Neural progenitor cell (in vitro differentiated cells): Measurements from ENCODE around the gene FARSA. TPM values are rescaled to one million over a fixed set of nuclear protein-coding genes. Genes with fewer than 3 reads are reported as not detected.
A peak's percentile ranks its signal among the peaks of the same experiment; 100 is the strongest.

Experiments used
- DNase-seq: peaks from one replicate; pipeline ENCODE4 v3.0.0-alpha.2; 2016; ENCODE audit warnings: low spot score
- H2AFZ ChIP-seq: fragments of 200-600 bp; sonication (generic); replicated peaks from 2 replicates; pipeline ENCODE4 v1.6.1; 2016; ENCODE audit warnings: antibody characterized with exemption
- H3F3A ChIP-seq: fragments of 200-600 bp; sonication (generic); 2 replicates; pipeline ENCODE4 v1.6.1; 2016; ENCODE audit warnings: antibody characterized with exemption, low read depth
- H3K27ac ChIP-seq: fragments of 200-600 bp; sonication (generic); 2 replicates; pipeline ENCODE4 v1.5.1; 2016; ENCODE audit warnings: mild to moderate bottlenecking
- H3K27me3 ChIP-seq: fragments of 200-600 bp; sonication (generic); 2 replicates; pipeline ENCODE4 v1.6.1; 2016; ENCODE audit warnings: mild to moderate bottlenecking, moderate library complexity
- H3K36me3 ChIP-seq: fragments of 200-600 bp; sonication (generic); 2 replicates; pipeline ENCODE4 v1.5.1; 2016
- H3K4me1 ChIP-seq: fragments of 200-600 bp; sonication (generic); 2 replicates; pipeline ENCODE4 v1.6.1; 2016; ENCODE audit warnings: mixed run types
- H3K4me2 ChIP-seq: fragments of 200-600 bp; sonication (generic); 2 replicates; pipeline ENCODE4 v1.6.1; 2016
- H3K4me3 ChIP-seq: fragments of 200-600 bp; sonication (generic); 2 replicates; pipeline ENCODE4 v1.5.1; 2016
- H3K79me2 ChIP-seq: fragments of 200-600 bp; sonication (generic); 2 replicates; pipeline ENCODE4 v1.6.1; 2016; ENCODE audit warnings: low read depth
- H3K9ac ChIP-seq: fragments of 200-600 bp; sonication (generic); 2 replicates; pipeline ENCODE4 v1.6.1; 2016
- H3K9me3 ChIP-seq: fragments of 200-600 bp; sonication (generic); 2 replicates; pipeline ENCODE4 v1.5.1; 2016; ENCODE audit warnings: low read depth
- H4K20me1 ChIP-seq: fragments of 200-600 bp; sonication (generic); 2 replicates; pipeline ENCODE4 v1.6.1; 2016; ENCODE audit warnings: low read depth
- H3K27ac Mint-ChIP-seq: 3 replicates; pipeline ENCODE4 v1.8.0; 2021; ENCODE audit warnings: mixed read lengths
- H3K27me3 Mint-ChIP-seq: 2 replicates; pipeline ENCODE4 v1.8.0; 2022; ENCODE audit warnings: low read depth, mild to moderate bottlenecking, inconsistent platforms, moderate library complexity, mixed read lengths; ENCODE audit not compliant: insufficient read depth
- H3K36me3 Mint-ChIP-seq: 3 replicates; pipeline ENCODE4 v1.8.0; 2021; ENCODE audit warnings: mixed read lengths
- H3K4me1 Mint-ChIP-seq: 3 replicates; pipeline ENCODE4 v1.8.0; 2021; ENCODE audit warnings: mixed read lengths
- H3K4me3 Mint-ChIP-seq: 3 replicates; pipeline ENCODE4 v1.8.0; 2021; ENCODE audit warnings: mild to moderate bottlenecking, moderate library complexity, mixed read lengths
- H3K9me3 Mint-ChIP-seq: 3 replicates; pipeline ENCODE4 v1.8.0; 2020; ENCODE audit warnings: mixed read lengths
- EZH2 ChIP-seq: fragments of 200-600 bp; sonication (generic); IDR thresholded peaks from 2 replicates; pipeline ENCODE4 v1.6.1; 2017; ENCODE audit warnings: antibody characterized with exemption, mild to moderate bottlenecking, moderate library complexity
- EZH2phosphoT487 ChIP-seq: fragments of 200-600 bp; sonication (generic); IDR thresholded peaks from 2 replicates; pipeline ENCODE4 v1.6.1; 2017; ENCODE audit warnings: antibody characterized with exemption
- total RNA-seq: library from RNA; depleted of rRNA; stranded (reverse); fragments of >200 nt; gene quantifications from 2 replicates; pipeline ENCODE4 v1.2.3, GENCODE V29; 2015; ENCODE audit warnings: low replicate concordance
- TF ChIP-seq, protein P1 (sequence below): fragments of 200-600 bp; sonication (generic); IDR thresholded peaks from 2 replicates; pipeline ENCODE4 v1.5.1; 2017; ENCODE audit warnings: antibody characterized with exemption, mild to moderate bottlenecking

Gene FARSA
- total RNA-seq, 1 donor from 2014 or later, result 21.4 TPM

DNA sequence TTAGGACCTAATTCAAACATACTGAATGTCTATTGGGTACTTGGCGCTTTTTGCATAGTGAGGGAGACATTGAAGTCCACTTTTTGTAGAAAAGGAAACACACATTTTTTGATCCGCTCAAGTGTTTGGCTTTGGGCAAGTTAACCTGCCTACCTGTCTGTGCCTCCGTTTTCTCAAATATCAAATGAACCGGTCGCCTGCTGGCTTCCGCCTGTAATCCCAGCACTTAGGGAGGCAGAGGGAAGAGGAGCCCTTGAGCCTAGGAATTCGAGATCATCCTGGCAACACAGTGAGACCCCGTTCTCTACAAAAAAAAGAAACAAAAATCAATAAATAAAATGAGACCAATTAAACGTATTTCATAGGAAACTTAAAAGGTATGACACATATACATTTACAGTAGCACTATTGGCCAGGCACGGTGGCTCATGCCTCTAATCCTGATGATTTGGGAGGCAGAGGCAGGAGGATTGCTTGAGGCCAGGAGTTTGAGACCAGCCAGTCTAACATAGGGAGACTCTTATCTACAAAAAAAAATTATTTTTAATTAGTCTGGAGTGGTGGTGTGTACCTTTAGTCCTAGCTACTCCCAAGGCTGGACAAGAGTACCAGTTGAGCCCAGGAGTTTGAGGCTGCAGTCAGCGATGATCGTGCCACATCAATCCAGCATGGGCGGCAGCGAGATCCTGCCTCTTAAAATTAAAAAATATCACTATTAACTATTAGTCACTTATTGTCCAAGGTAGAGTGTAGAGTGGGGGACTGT, 13.4 kb upstream of the FARSA start:
- TF ChIP-seq, protein P1, sequence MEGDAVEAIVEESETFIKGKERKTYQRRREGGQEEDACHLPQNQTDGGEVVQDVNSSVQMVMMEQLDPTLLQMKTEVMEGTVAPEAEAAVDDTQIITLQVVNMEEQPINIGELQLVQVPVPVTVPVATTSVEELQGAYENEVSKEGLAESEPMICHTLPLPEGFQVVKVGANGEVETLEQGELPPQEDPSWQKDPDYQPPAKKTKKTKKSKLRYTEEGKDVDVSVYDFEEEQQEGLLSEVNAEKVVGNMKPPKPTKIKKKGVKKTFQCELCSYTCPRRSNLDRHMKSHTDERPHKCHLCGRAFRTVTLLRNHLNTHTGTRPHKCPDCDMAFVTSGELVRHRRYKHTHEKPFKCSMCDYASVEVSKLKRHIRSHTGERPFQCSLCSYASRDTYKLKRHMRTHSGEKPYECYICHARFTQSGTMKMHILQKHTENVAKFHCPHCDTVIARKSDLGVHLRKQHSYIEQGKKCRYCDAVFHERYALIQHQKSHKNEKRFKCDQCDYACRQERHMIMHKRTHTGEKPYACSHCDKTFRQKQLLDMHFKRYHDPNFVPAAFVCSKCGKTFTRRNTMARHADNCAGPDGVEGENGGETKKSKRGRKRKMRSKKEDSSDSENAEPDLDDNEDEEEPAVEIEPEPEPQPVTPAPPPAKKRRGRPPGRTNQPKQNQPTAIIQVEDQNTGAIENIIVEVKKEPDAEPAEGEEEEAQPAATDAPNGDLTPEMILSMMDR, result no peak
- TF ChIP-seq EZH2, result no peak
- TF ChIP-seq EZH2phosphoT487, result no peak
- Mint-ChIP-seq H3K27ac (peak overlapping the region; percentile 50), H3K4me1 (peaks cover 18% of the 10 kb centered on the region), H3K9me3 (no peaks in the 10 kb centered on the region), H3K27me3 (peaks cover 23% of the 10 kb centered on the region), H3K4me3 (peak overlapping the region; percentile 94), H3K36me3 (peaks cover 38% of the 10 kb centered on the region)
- peaks cover 4% of the 10 kb centered on the region for H3K4me1 ChIP-seq
- peak overlapping the region; percentile 99 for H3K27ac ChIP-seq
- H3K36me3 ChIP-seq, result no peaks in the 10 kb centered on the region
- H3K4me2 ChIP-seq, result peak overlapping the region; percentile 92
- no peaks in the 10 kb centered on the region for H3K27me3 ChIP-seq
- no peak overlapping the region for H2AFZ ChIP-seq
- no peak for DNase-seq
- H3K9me3 ChIP-seq, result no peaks in the 10 kb centered on the region
- peaks cover 58% of the 10 kb centered on the region for H3F3A ChIP-seq
- H3K4me3 ChIP-seq, result peak overlapping the region; percentile 85
- H3K79me2 ChIP-seq, result peaks cover 23% of the 10 kb centered on the region
- H4K20me1 ChIP-seq, result peaks cover 15% of the 10 kb centered on the region
- H3K9ac ChIP-seq, result peak overlapping the region; percentile 91

DNA sequence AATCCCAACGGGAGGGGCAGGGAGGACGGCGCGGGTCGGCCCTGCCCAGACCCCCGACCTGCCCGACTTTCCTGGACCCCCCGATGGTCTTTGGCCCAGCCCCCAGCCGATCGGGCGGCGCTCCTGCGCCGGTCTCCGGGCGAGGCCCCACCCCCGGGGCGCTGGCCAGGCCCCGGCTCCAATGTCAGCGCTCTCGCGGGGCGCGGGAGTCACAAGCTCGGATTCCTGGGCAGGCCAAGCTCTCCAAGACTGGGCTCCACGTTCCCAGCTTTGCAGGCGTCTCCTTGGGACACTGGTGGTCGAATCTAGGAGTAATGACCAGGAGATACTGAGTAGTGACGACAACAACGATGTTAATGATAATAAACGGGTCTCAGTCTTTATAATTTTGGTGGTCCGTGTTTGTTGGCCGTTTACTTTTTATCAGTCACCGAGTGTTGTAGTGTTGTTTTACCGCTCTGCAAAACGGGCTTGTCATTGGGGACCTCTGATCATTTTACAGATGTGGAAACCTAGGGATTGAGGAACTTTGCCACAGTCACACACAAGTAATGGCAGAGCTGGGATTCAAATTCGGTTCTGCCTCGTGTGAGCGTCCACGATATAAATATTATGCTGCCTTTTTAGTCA, 12.7 kb upstream of the FARSA start:
- Histone ChIP-seq H3K4me3 (peak overlapping the region; percentile 85), H3K27ac (peak overlapping the region; percentile 99), H3K9ac (peak overlapping the region; percentile 91), H4K20me1 (peaks cover 15% of the 10 kb centered on the region), H3K27me3 (no peaks in the 10 kb centered on the region), H2AFZ (no peak overlapping the region), H3K36me3 (no peaks in the 10 kb centered on the region), H3K9me3 (no peaks in the 10 kb centered on the region), H3K4me2 (peak overlapping the region; percentile 92), H3K4me1 (peaks cover 4% of the 10 kb centered on the region), H3K79me2 (peaks cover 31% of the 10 kb centered on the region), H3F3A (peaks cover 61% of the 10 kb centered on the region)
- peak overlapping the region; percentile 94 for H3K4me3 Mint-ChIP-seq
- DNase-seq, result peak; percentile 94
- peaks cover 34% of the 10 kb centered on the region for H3K36me3 Mint-ChIP-seq
- no peak for TF ChIP-seq EZH2
- no peak for TF ChIP-seq EZH2phosphoT487
- TF ChIP-seq, protein P1, result no peak
- H3K9me3 Mint-ChIP-seq, result no peaks in the 10 kb centered on the region
- peaks cover 18% of the 10 kb centered on the region for H3K4me1 Mint-ChIP-seq
- peaks cover 23% of the 10 kb centered on the region for H3K27me3 Mint-ChIP-seq
- H3K27ac Mint-ChIP-seq, result peak overlapping the region; percentile 50

DNA sequence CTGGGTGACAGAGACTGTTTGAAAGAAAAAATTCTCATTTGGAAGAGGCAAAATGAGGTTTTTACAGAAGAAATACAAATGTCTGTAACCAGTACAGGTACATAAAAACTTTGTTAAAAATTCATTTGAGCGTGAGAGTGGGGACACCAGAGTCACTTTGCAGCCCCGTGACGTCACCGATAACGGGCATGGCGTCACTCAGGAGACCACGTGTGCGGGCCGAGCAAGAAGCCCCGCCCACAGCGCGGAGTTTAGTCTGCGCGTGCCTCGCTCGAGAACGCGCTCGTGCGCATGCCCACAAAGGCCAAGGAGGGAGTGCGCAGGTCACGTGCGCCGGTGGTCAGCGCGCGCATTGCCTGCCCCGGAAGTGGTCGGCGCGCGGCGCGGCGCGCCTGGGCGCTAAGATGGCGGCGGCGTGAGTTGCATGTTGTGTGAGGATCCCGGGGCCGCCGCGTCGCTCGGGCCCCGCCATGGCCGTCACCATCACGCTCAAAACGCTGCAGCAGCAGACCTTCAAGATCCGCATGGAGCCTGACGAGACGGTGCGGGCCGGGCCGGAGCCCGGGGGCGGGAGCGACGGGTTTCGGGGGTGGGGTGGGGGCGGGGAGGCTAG, 12.1 kb upstream of the FARSA start, which contains the start of gene RAD23A:
Gene RAD23A, plus strand, starts transcription at position 384 of the 613 bp plus-strand sequence. Its CDS starts 87 bp downstream, at position 471.
- H3K36me3 ChIP-seq, result peaks cover 2% of the 10 kb centered on the region
- no peaks in the 10 kb centered on the region for H3K27me3 ChIP-seq
- H3K9ac ChIP-seq, result peak within 1 kb of the TSS; percentile 91
- Mint-ChIP-seq H3K27me3 (peaks cover 25% of the 10 kb centered on the region), H3K36me3 (peaks cover 38% of the 10 kb centered on the region), H3K27ac (peak within 1 kb of the TSS; percentile 79), H3K4me1 (peaks cover 22% of the 10 kb centered on the region), H3K9me3 (no peaks in the 10 kb centered on the region), H3K4me3 (peak within 1 kb of the TSS; percentile 94)
- TF ChIP-seq, protein P1, result no peak
- TF ChIP-seq EZH2, result no peak
- TF ChIP-seq EZH2phosphoT487, result no peak
- H3K27ac ChIP-seq, result peak within 1 kb of the TSS; percentile 99
- peaks cover 4% of the 10 kb centered on the region for H3K4me1 ChIP-seq
- peak within 1 kb of the TSS; percentile 85 for H3K4me3 ChIP-seq
- H3F3A ChIP-seq, result peaks cover 63% of the 10 kb centered on the region
- peak; percentile 100 for DNase-seq
- no peaks in the 10 kb centered on the region for H3K9me3 ChIP-seq
- H3K4me2 ChIP-seq, result peak within 1 kb of the TSS; percentile 92
- peaks cover 37% of the 10 kb centered on the region for H3K79me2 ChIP-seq
- H4K20me1 ChIP-seq, result peaks cover 17% of the 10 kb centered on the region
- no peak within 1 kb of the TSS for H2AFZ ChIP-seq
